Immature natural killer cell (primary cell): Measurements from ENCODE around the gene SPEM1. TPM values are rescaled to one million over a fixed set of nuclear protein-coding genes. Genes with fewer than 3 reads are reported as not detected.

ENCODE experiments used
- DNase-seq, 3 donors: peaks; one replicate each; pipeline ENCODE4 v3.0.0; 2022; ENCODE audit warnings: mixed read lengths in 1 of 3
- H3K27ac Mint-ChIP-seq, 6 donors: one replicate each; pipeline ENCODE4 v1.8.0; 2020; ENCODE audit warnings: mixed read lengths in 6 of 6, mild to moderate bottlenecking in 5 of 6, inconsistent platforms in 4 of 6, moderate library complexity in 3 of 6
- H3K27me3 Mint-ChIP-seq, 3 donors: one replicate each; pipeline ENCODE4 v1.8.0; 2020 to 2021; ENCODE audit warnings: low read depth in 3 of 3, mild to moderate bottlenecking in 3 of 3, mixed read lengths in 3 of 3, moderate library complexity in 3 of 3, inconsistent platforms in 1 of 3
- H3K36me3 Mint-ChIP-seq, 3 donors: one replicate each; pipeline ENCODE4 v1.8.0; 2020; ENCODE audit warnings: mixed read lengths in 3 of 3, inconsistent platforms in 2 of 3, mild to moderate bottlenecking in 2 of 3
- H3K4me1 Mint-ChIP-seq, 2 donors: one replicate each; pipeline ENCODE4 v1.8.0; 2020; ENCODE audit warnings: inconsistent platforms in 2 of 2, mild to moderate bottlenecking in 2 of 2, mixed read lengths in 2 of 2, moderate library complexity in 1 of 2
- H3K4me3 Mint-ChIP-seq, 5 donors: one replicate each; pipeline ENCODE4 v1.8.0; 2020; ENCODE audit warnings: mild to moderate bottlenecking in 5 of 5, mixed read lengths in 5 of 5, inconsistent platforms in 3 of 5, moderate library complexity in 3 of 5
- H3K9me3 Mint-ChIP-seq, 6 donors: one replicate each; pipeline ENCODE4 v1.8.0; 2020; ENCODE audit warnings: mild to moderate bottlenecking in 6 of 6, mixed read lengths in 6 of 6, inconsistent platforms in 4 of 6, moderate library complexity in 3 of 6
- polyA plus RNA-seq, 3 donors: library from polyadenylated mRNA; unstranded; fragments of 300-500 nt; fragmentation: Illumina TruSeq; gene quantifications; one replicate each; pipeline ENCODE4 v1.2.3, GENCODE V29; 2021

SPEM1 gene
- polyA plus RNA-seq, 3 donors from 2014 or later, result not detected

- H3K27ac Mint-ChIP-seq, result no peak overlapping the region
- peaks cover 0 to 1% (median 0%) of the 10 kb centered on the region in 6 donors for H3K9me3 Mint-ChIP-seq
- no peak overlapping the region for H3K4me3 Mint-ChIP-seq
- DNase-seq, result no peak
- H3K36me3 Mint-ChIP-seq, result peaks cover 3 to 8% (median 6%) of the 10 kb centered on the region in 3 donors
- H3K27me3 Mint-ChIP-seq, result peaks cover 23 to 45% (median 31%) of the 10 kb centered on the region in 3 donors
- peaks cover 22 to 23% of the 10 kb centered on the region in 2 donors for H3K4me1 Mint-ChIP-seq
These were observed 23.7 kb downstream of the SPEM1 start for GRCh38 chr17:7443499-7444485.

DNA sequence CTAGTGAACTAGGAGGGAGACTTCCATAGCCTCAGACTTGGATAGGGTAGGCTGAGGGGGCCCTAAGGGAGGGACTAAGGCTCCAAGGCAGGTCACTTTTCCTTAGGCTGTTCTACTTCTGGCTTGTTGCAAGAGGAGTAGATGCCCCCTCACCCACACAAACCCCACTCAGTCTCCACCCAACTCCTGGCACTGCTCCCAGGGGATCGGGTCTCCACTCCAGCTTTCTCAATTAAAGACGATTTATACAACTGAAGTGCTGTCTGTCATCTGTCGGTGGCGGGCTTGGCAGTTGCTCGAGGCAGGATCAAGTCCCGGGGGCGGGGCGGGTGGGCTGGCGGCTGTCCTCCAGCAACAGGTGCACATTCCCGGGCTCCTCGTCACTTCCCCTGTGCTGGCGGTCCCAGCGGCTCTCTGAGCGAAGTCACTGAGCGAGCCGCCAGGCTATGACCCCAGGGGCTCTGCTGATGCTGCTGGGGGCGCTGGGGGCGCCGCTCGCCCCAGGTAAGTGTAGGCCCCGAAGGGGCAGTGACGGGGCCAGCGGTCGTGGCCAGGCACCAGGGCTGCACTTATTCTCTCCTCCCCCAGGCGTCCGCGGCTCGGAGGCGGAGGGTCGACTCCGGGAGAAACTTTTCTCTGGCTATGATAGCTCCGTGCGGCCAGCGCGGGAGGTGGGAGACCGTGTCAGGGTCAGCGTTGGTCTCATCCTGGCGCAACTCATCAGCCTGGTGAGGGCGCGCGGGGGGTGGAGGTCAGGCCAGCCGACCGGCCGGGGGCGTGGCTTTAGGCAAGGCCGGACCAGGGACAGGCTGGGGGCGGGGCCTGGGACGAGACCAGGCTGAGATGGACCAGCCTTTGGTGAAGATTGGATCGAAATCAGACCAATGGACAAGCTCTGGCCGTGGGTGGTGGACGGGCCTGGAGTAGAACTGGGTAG lies 24.8 kb downstream of the SPEM1 start, which contains the start of gene CHRNB1:
Gene CHRNB1, plus strand, starts transcription at position 380 of the 937 bp plus-strand sequence. Its CDS starts 67 bp downstream, at position 447.
- peaks cover 0 to 1% (median 0%) of the 10 kb centered on the region in 6 donors for H3K9me3 Mint-ChIP-seq
- peaks cover 0 to 4% (median 3%) of the 10 kb centered on the region in 3 donors for H3K36me3 Mint-ChIP-seq
- peak within 1 kb of the TSS in 1 of 6 donors; percentile 13 for H3K27ac Mint-ChIP-seq
- peaks cover 18% of the 10 kb centered on the region in 2 donors for H3K4me1 Mint-ChIP-seq
- peak within 1 kb of the TSS; percentile 69 to 85 (median 77) for H3K4me3 Mint-ChIP-seq
- no peak for DNase-seq
- H3K27me3 Mint-ChIP-seq, result peaks cover 19 to 44% (median 28%) of the 10 kb centered on the region in 3 donors

- Mint-ChIP-seq H3K4me3 (peak overlapping the region; percentile 69 to 85 (median 77)), H3K36me3 (peaks cover 0 to 4% (median 3%) of the 10 kb centered on the region in 3 donors), H3K27ac (peak overlapping the region in 1 of 6 donors; percentile 13), H3K27me3 (peaks cover 15 to 45% (median 22%) of the 10 kb centered on the region in 3 donors), H3K4me1 (peaks cover 13% of the 10 kb centered on the region in 2 donors), H3K9me3 (peaks cover 0 to 1% (median 0%) of the 10 kb centered on the region in 6 donors)
- DNase-seq, result peak in 2 of 3 donors; percentile 25 to 28
These were observed 25.5 kb downstream of the SPEM1 start for GRCh38 chr17:7445619-7445968.

DNA sequence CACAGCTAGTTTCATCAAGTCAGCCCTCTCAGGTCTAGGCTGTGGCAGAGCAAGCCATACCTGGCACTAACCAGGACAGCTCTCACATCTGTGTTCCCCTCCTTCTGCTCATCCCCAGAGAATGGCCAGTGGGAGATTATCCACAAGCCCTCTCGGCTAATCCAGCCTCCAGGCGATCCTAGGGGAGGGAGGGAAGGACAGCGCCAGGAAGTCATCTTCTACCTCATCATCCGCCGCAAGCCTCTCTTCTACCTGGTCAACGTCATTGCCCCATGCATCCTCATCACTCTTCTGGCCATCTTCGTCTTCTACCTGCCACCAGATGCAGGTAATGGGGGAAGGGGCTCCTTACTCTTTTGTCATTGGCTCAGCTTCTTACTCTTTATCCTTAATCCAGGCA lies 28.3 kb downstream of the SPEM1 start:
- no peak overlapping the region for H3K4me3 Mint-ChIP-seq
- peaks cover 13% of the 10 kb centered on the region in 2 donors for H3K4me1 Mint-ChIP-seq
- DNase-seq, result no peak
- peaks cover 0 to 4% (median 0%) of the 10 kb centered on the region in 3 donors for H3K36me3 Mint-ChIP-seq
- no peak overlapping the region for H3K27ac Mint-ChIP-seq
- no peaks in the 10 kb centered on the region for H3K9me3 Mint-ChIP-seq
- H3K27me3 Mint-ChIP-seq, result peaks cover 9 to 41% (median 21%) of the 10 kb centered on the region in 3 donors

DNA sequence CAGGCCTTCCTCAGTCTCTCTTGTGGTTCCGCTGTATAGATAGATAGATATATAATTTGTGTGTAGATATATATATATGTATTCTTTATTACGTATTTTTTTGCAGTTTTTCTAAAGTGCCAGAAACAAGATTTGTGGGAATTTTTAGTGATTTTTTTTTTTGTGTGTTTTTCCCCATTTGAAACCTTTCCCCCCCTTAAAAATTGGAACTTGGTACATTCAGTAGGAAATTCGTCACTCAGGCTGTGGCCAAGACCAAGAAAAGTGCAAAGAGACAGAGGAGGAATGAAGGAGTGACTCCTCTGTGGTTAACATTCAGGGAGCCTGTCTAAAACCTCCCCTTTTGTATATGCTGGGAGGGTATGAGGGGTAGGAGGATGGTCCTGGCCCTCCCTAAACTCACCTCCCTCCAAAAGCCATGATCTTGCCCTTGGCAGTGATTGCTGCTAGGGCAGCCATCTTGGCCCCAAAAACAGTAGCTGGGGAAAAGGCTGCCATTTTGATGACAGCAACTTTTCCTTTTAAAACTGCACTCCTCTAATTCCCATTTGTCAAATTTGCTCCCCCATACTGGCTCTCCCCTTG lies 39.9 kb downstream of the SPEM1 start:
- Mint-ChIP-seq H3K9me3 (no peaks in the 10 kb centered on the region), H3K27ac (peak overlapping the region in 3 of 6 donors; percentile 17 to 51 (median 49)), H3K27me3 (peaks cover 15 to 16% (median 16%) of the 10 kb centered on the region in 3 donors), H3K4me1 (peaks cover 17 to 37% of the 10 kb centered on the region in 2 donors), H3K4me3 (no peak overlapping the region), H3K36me3 (peaks cover 0 to 5% (median 0%) of the 10 kb centered on the region in 3 donors)
- DNase-seq, result no peak

DNA sequence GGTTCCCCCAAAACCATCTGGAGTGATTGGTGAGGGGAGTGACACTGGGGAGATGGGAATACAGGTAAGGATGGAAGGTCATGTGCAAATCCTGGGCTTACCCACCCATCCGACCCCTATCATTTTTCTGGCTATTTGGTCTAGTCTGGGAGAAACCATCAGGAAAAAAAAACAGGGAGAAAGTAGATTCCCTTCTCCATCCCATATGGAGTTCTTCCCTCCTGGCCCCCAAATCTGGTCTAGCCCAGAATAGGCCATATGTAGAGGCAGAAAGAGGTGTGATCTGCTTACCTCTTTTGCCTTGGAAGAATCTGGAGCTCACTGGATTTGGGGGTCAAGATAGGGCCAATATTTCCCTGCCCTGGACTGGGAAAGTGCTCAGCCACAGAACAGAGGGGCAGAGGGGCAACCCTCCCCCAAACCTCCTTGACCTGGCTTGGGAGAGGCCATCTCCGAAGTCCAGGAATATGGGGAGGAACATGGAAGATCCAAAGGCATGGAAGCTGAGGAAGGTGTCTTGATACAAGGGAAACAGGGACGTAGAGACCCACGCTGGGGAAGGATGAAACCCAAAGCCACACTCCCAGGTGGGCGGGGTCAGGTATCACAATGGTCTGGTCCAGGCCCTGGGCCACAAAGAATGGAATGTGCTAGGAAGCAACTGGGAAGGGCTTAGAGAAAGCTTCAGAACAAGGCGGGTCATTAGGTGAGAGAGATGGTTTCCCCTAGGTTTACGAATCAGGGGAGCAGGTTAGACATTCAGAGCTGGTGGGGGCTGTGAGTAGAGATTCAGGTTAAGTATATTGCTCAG lies 40.9 kb downstream of the SPEM1 start:
- Mint-ChIP-seq H3K9me3 (no peaks in the 10 kb centered on the region), H3K4me1 (peaks cover 15 to 30% of the 10 kb centered on the region in 2 donors), H3K27ac (peak overlapping the region in 4 of 6 donors; percentile 40 to 75 (median 66)), H3K36me3 (peaks cover 0 to 5% (median 0%) of the 10 kb centered on the region in 3 donors), H3K4me3 (no peak overlapping the region), H3K27me3 (peaks cover 5 to 6% (median 6%) of the 10 kb centered on the region in 3 donors)
- no peak for DNase-seq

GRCh38 chr17:7462474-7463371 lies 42.6 kb downstream of the SPEM1 start:
- H3K9me3 Mint-ChIP-seq, result no peaks in the 10 kb centered on the region
- DNase-seq, result no peak

DNA sequence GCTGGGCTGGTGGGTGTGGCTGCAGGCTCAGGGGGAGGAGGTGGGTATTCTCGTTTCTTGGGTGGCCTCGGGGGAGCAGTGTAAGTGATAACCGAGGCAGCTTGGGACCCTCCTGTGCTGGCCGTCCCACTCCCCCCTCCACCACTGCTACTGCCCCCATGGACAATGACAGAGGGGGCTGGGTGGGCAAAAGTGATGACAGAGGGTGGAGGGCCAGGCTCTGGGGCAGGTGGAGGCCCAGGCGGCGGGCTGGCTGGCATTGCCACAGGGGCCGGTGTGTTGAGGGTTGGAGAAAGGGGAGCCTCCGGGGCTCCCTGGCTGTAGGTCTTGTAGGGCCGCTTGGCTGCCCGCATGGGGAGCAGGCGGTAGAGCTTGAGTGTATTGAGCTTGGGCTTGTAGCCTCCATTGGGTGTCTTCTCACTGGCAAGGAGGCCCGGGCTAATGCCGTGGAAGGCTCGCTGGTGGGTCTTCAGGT lies 43.3 kb downstream of the SPEM1 start:
- Mint-ChIP-seq H3K27me3 (peaks cover 0 to 2% (median 0%) of the 10 kb centered on the region in 3 donors), H3K36me3 (peaks cover 0 to 5% (median 0%) of the 10 kb centered on the region in 3 donors), H3K4me3 (no peak overlapping the region), H3K4me1 (peaks cover 20 to 29% of the 10 kb centered on the region in 2 donors), H3K9me3 (no peaks in the 10 kb centered on the region), H3K27ac (peak overlapping the region in 1 of 6 donors; percentile 23)
- DNase-seq, result no peak

More at GRCh38 chr17:7462474-7463371, 42.6 kb downstream of the SPEM1 start:
- peaks cover 19 to 27% of the 10 kb centered on the region in 2 donors for H3K4me1 Mint-ChIP-seq
- H3K27ac Mint-ChIP-seq, result no peak overlapping the region
- no peak overlapping the region for H3K4me3 Mint-ChIP-seq
- H3K36me3 Mint-ChIP-seq, result peaks cover 0 to 5% (median 0%) of the 10 kb centered on the region in 3 donors
- H3K27me3 Mint-ChIP-seq, result peaks cover 0 to 2% (median 0%) of the 10 kb centered on the region in 3 donors

- Mint-ChIP-seq H3K36me3 (peaks cover 0 to 5% (median 0%) of the 10 kb centered on the region in 3 donors), H3K9me3 (no peaks in the 10 kb centered on the region), H3K27me3 (peaks cover 0 to 2% (median 0%) of the 10 kb centered on the region in 3 donors), H3K4me1 (peaks cover 23 to 29% of the 10 kb centered on the region in 2 donors), H3K27ac (peak overlapping the region in 2 of 6 donors; percentile 23 to 26), H3K4me3 (no peak overlapping the region)
- no peak for DNase-seq
These were observed 44.0 kb downstream of the SPEM1 start for GRCh38 chr17:7464081-7464480.

- H3K4me3 Mint-ChIP-seq, result no peak overlapping the region
- H3K4me1 Mint-ChIP-seq, result peaks cover 20 to 22% of the 10 kb centered on the region in 2 donors
- peaks cover 0 to 5% (median 0%) of the 10 kb centered on the region in 3 donors for H3K36me3 Mint-ChIP-seq
- DNase-seq, result no peak
- peaks cover 0 to 2% (median 0%) of the 10 kb centered on the region in 3 donors for H3K27me3 Mint-ChIP-seq
- no peaks in the 10 kb centered on the region for H3K9me3 Mint-ChIP-seq
- no peak overlapping the region for H3K27ac Mint-ChIP-seq
These were observed 45.6 kb downstream of the SPEM1 start for GRCh38 chr17:7465597-7466275.

GRCh38 chr17:7466318-7466638 lies 46.2 kb downstream of the SPEM1 start:
- Mint-ChIP-seq H3K27ac (peak overlapping the region in 1 of 6 donors; percentile 20), H3K4me1 (peaks cover 23 to 26% of the 10 kb centered on the region in 2 donors), H3K36me3 (peaks cover 0 to 2% (median 0%) of the 10 kb centered on the region in 3 donors), H3K9me3 (no peaks in the 10 kb centered on the region), H3K4me3 (no peak overlapping the region), H3K27me3 (peaks cover 0 to 2% (median 0%) of the 10 kb centered on the region in 3 donors)
- DNase-seq, result no peak
